Measurements from ENCODE around the gene MCRIP2. TPM values are rescaled to one million over a fixed set of nuclear protein-coding genes. Genes with fewer than 3 reads are reported as not detected.
A peak's percentile ranks its signal among the peaks of the same experiment; 100 is the strongest.

The MCRIP2 gene
- total and polyA plus RNA-seq, 9 of the 15 experiments (the other 6 are each of a cell fraction or from before 2014, with no cell fraction given) = 0.80 to 120 (median 35.2) TPM

DNA sequence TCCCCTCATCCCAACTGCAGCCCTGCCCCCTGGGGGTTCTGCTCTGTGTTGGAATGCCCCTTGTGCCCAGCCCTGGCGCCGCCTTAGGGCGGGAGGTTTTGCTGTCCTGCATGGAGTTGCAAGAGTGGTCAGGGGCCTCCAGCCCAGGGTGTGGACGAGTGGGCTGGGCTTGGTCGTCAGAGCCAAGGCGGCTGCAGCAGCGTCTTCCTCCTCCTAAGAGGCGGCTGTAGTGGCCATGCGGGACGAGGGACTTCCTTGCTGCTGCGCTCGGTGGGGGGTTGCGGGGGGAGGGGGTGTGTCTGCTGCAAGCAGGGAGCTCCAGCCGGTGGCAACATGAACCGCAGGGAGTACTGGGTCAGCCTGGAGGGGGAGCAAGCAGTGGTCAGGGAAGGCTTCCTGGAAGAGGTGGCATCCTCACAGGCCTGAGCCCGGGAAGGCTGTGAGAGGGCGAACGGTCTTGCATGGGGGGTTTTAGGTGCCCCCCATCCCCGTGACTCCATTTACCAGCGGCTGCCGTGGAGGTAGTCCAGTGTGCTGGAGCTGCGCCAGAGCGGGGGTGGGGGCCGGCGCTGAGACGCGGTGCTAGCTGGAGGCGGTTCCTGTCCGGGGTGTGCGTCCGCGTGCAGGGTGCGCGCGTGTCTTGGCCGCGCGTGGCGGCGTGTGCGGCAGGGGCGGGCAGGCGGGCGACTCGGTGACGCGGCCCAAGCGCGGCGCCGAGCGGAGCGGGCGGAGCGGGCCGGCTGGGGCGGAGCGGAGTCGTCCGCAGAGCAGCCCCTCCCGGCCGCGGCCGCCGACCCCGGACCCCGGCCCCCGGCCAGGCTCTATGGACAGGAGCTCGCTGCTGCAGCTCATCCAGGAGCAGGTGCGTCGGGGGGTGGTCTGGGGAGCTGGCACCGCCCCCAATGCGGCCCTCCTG, 33.6 kb downstream of the MCRIP2 start, which contains the start of gene RHBDL1 (continued):
- TF ChIP-seq, protein P1, sequence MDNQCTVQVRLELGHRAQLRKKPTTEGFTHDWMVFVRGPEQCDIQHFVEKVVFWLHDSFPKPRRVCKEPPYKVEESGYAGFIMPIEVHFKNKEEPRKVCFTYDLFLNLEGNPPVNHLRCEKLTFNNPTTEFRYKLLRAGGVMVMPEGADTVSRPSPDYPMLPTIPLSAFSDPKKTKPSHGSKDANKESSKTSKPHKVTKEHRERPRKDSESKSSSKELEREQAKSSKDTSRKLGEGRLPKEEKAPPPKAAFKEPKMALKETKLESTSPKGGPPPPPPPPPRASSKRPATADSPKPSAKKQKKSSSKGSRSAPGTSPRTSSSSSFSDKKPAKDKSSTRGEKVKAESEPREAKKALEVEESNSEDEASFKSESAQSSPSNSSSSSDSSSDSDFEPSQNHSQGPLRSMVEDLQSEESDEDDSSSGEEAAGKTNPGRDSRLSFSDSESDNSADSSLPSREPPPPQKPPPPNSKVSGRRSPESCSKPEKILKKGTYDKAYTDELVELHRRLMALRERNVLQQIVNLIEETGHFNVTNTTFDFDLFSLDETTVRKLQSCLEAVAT (IDR thresholded peaks at IDR 0.05) = peak in 1 of 2 experiments; percentile 32; a peak in 1 of 4 replicates
- TF ChIP-seq ZNF239 (CRISPR knock-in tag; IDR thresholded peaks at IDR 0.05) (no peak), ZNF146 (CRISPR knock-in tag; IDR thresholded peaks at IDR 0.05; ENCODE audit: unreplicated experiment) (no peak), ZKSCAN8 (CRISPR knock-in tag; IDR thresholded peaks at IDR 0.05) (no peak), DMBX1 (CRISPR knock-in tag; IDR thresholded peaks at IDR 0.05; ENCODE audit: borderline replicate concordance) (no peak), CTBP1 (IDR thresholded peaks at IDR 0.05; ENCODE audit: borderline replicate concordance) (peak; percentile 83), ZBTB7A (IDR thresholded peaks at IDR 0.05; ENCODE audit: borderline replicate concordance, control insufficient read depth, low read depth, low read length) (peak; percentile 89), ZNF354B (CRISPR knock-in tag; IDR thresholded peaks at IDR 0.05) (no peak), ZNF253 (CRISPR knock-in tag; conservative IDR thresholded peaks at IDR 0.05) (no peak), SP2 (IDR thresholded peaks at IDR 0.05; ENCODE audit: extremely low read depth, low read depth, low read length, poor library complexity, severe bottlenecking) (no peak), ZNF561 (CRISPR knock-in tag; conservative IDR thresholded peaks at IDR 0.05) (no peak)
- TF ChIP-seq, protein P2, sequence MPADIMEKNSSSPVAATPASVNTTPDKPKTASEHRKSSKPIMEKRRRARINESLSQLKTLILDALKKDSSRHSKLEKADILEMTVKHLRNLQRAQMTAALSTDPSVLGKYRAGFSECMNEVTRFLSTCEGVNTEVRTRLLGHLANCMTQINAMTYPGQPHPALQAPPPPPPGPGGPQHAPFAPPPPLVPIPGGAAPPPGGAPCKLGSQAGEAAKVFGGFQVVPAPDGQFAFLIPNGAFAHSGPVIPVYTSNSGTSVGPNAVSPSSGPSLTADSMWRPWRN (IDR thresholded peaks at IDR 0.05; ENCODE audit: low read depth) = peak; percentile 58; the same call in 1 of the 2 replicates
- TF ChIP-seq, protein P3, sequence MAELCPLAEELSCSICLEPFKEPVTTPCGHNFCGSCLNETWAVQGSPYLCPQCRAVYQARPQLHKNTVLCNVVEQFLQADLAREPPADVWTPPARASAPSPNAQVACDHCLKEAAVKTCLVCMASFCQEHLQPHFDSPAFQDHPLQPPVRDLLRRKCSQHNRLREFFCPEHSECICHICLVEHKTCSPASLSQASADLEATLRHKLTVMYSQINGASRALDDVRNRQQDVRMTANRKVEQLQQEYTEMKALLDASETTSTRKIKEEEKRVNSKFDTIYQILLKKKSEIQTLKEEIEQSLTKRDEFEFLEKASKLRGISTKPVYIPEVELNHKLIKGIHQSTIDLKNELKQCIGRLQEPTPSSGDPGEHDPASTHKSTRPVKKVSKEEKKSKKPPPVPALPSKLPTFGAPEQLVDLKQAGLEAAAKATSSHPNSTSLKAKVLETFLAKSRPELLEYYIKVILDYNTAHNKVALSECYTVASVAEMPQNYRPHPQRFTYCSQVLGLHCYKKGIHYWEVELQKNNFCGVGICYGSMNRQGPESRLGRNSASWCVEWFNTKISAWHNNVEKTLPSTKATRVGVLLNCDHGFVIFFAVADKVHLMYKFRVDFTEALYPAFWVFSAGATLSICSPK (IDR thresholded peaks at IDR 0.05; ENCODE audit: borderline replicate concordance) = no peak
- TF ChIP-seq, protein P4, sequence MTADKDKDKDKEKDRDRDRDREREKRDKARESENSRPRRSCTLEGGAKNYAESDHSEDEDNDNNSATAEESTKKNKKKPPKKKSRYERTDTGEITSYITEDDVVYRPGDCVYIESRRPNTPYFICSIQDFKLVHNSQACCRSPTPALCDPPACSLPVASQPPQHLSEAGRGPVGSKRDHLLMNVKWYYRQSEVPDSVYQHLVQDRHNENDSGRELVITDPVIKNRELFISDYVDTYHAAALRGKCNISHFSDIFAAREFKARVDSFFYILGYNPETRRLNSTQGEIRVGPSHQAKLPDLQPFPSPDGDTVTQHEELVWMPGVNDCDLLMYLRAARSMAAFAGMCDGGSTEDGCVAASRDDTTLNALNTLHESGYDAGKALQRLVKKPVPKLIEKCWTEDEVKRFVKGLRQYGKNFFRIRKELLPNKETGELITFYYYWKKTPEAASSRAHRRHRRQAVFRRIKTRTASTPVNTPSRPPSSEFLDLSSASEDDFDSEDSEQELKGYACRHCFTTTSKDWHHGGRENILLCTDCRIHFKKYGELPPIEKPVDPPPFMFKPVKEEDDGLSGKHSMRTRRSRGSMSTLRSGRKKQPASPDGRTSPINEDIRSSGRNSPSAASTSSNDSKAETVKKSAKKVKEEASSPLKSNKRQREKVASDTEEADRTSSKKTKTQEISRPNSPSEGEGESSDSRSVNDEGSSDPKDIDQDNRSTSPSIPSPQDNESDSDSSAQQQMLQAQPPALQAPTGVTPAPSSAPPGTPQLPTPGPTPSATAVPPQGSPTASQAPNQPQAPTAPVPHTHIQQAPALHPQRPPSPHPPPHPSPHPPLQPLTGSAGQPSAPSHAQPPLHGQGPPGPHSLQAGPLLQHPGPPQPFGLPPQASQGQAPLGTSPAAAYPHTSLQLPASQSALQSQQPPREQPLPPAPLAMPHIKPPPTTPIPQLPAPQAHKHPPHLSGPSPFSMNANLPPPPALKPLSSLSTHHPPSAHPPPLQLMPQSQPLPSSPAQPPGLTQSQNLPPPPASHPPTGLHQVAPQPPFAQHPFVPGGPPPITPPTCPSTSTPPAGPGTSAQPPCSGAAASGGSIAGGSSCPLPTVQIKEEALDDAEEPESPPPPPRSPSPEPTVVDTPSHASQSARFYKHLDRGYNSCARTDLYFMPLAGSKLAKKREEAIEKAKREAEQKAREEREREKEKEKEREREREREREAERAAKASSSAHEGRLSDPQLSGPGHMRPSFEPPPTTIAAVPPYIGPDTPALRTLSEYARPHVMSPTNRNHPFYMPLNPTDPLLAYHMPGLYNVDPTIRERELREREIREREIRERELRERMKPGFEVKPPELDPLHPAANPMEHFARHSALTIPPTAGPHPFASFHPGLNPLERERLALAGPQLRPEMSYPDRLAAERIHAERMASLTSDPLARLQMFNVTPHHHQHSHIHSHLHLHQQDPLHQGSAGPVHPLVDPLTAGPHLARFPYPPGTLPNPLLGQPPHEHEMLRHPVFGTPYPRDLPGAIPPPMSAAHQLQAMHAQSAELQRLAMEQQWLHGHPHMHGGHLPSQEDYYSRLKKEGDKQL (CRISPR knock-in tag; IDR thresholded peaks at IDR 0.05; ENCODE audit: borderline replicate concordance) = no peak
